ENCODE measurements around the gene THOC6.

DNA sequence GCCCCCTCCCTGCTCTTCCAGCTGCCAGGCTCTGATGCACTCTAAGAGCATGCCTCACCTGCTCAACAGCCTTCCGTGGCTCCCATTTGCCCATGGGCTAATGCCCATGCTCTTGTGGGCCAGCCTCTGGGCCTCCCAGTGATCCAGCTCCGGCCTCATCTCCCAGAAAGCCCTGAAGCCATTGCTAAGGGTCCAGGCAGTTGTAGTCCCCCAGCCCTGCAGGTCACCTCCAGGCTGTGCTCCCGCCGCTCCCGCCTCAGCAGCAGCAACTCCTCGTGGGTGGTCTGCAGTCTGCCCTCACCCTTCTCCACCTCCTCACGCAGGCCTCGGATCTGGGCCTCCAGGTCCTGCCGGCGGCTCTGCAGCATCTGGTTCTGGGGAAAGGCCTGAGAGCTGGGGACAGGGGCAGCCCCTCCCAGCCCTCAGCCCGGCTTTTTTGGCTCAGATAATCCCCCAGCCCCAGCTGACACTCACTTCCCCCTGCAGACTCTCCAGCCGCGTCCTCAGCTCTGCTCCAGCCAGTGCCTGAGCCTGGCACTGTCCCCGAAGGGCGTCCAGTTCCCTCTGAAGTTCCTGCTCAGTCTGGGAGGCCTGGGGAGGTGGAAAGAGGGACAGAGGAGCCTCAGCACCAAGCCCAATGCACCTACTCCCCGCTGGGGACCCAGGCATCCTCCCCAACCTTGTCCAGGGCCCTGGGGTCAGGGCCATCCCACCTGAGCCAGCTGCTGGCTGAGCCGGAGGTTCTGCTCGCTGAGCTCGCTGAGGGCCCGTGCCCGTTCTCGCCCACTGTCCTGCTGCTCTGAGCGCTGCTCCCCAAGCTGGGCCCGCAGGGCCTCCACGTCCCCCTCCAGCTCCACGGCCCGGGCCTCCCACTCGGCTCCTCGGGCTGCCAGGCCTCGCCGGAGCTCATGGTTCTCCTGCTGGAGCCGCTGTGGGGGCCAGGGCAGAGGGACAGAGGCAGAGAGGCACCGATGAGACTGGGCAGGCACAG lies 6.7 kb downstream of the THOC6 start:
- TF ChIP-seq, protein P1, sequence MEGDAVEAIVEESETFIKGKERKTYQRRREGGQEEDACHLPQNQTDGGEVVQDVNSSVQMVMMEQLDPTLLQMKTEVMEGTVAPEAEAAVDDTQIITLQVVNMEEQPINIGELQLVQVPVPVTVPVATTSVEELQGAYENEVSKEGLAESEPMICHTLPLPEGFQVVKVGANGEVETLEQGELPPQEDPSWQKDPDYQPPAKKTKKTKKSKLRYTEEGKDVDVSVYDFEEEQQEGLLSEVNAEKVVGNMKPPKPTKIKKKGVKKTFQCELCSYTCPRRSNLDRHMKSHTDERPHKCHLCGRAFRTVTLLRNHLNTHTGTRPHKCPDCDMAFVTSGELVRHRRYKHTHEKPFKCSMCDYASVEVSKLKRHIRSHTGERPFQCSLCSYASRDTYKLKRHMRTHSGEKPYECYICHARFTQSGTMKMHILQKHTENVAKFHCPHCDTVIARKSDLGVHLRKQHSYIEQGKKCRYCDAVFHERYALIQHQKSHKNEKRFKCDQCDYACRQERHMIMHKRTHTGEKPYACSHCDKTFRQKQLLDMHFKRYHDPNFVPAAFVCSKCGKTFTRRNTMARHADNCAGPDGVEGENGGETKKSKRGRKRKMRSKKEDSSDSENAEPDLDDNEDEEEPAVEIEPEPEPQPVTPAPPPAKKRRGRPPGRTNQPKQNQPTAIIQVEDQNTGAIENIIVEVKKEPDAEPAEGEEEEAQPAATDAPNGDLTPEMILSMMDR (IDR thresholded peaks at IDR 0.05): no peak
- TF ChIP-seq POLR2A (IDR thresholded peaks at IDR 0.05): no peak
